A549 (cell line): ENCODE data around the gene RFESD. TPM values are rescaled to one million over a fixed set of nuclear protein-coding genes. Genes with fewer than 3 reads are reported as not detected.

ENCODE experiments used
- ATAC-seq, 2 experiments: fragments of 200-7000 bp in 1 of 2; fragments of >200 bp in 1 of 2; cut with Nextera tagmentation in 1 of 2; cut with Tn5 transposase in 1 of 2; 3 replicates each; pipeline versions ENCODE4 v1.8.0 to v1.9.1; 2018 to 2020; ENCODE audit warnings: mild to moderate bottlenecking in 1 of 2, moderate library complexity in 1 of 2
- CTCF ChIA-PET: fragments of 300-600 bp; sonication (Branson Sonifier 250); formaldehyde crosslinking; extraction: SDS; loops from one replicate; lab custom pipeline; 2021; ENCODE audit warnings: antibody characterized with exemption, inconsistent platforms; lab: Yijun Ruan, JAX
- POLR2A ChIA-PET: fragments of 350-600 bp; formaldehyde crosslinking; extraction: SDS; loops from one replicate; lab custom pipeline; 2021; ENCODE audit warnings: antibody characterized with exemption, inconsistent platforms; lab: Yijun Ruan, JAX
- DNase-seq, 2 experiments: peaks; one replicate each; pipeline versions ENCODE4 v3.0.0 to v3.0.0-alpha.2; 2011 to 2016; ENCODE audit warnings: low read depth in 1 of 2, low spot score in 1 of 2
- FAIRE-seq: peaks from 2 replicates; lab custom pipeline; 2011; peaks lifted over from hg19 to GRCh38; lab: Jason Lieb, UNC
- H3K27ac ChIP-seq, 2 experiments: fragments of >200 bp; sonication (Bioruptor Twin); formaldehyde crosslinking; 3 replicates each; pipeline ENCODE4 v1.5.1; 2016 to 2017
- H3K4me1 ChIP-seq: fragments of >200 bp; sonication (Bioruptor Twin); formaldehyde crosslinking; 3 replicates; pipeline ENCODE4 v1.6.1; 2016
- H3K4me2 ChIP-seq: fragments of >200 bp; sonication (Bioruptor Twin); formaldehyde crosslinking; 3 replicates; pipeline ENCODE4 v1.6.1; 2016
- H3K4me3 ChIP-seq: fragments of >200 bp; sonication (Bioruptor Twin); formaldehyde crosslinking; 3 replicates; pipeline ENCODE4 v1.5.1; 2016
- H3K9me3 ChIP-seq: fragments of >200 bp; sonication (Bioruptor Twin); formaldehyde crosslinking; 3 replicates; pipeline ENCODE4 v1.6.1; 2016
- CBX8 ChIP-seq: fragments of 200-600 bp; sonication (generic); IDR thresholded peaks from 2 replicates; pipeline ENCODE4 v1.6.1; 2016
- CEBPB ChIP-seq, 2 experiments: fragments of >200 bp in 1 of 2; sonication (Bioruptor Twin) in 1 of 2; formaldehyde crosslinking in 1 of 2; IDR thresholded peaks; 2 replicates each; pipeline ENCODE4 v1.6.1; 2012 to 2016
- EHMT2 ChIP-seq: fragments of 200-600 bp; sonication (generic); IDR thresholded peaks from 2 replicates; pipeline ENCODE4 v1.6.1; 2016; ENCODE audit warnings: antibody characterized with exemption, low read depth, mild to moderate bottlenecking, moderate library complexity
- FOSB ChIP-seq: fragments of 250-450 bp; sonication (Bioruptor Pico); IDR thresholded peaks from 2 replicates; pipeline ENCODE4 v1.5.0; 2020; ENCODE audit warnings: mild to moderate bottlenecking, moderate library complexity
- FOXS1 ChIP-seq: fragments of 250-450 bp; sonication (Bioruptor Pico); IDR thresholded peaks from 2 replicates; pipeline ENCODE4 v1.5.0; 2020; ENCODE audit warnings: mild to moderate bottlenecking, moderate library complexity
- HMGXB4 ChIP-seq: fragments of 250-450 bp; sonication (Bioruptor Pico); IDR thresholded peaks from 2 replicates; pipeline ENCODE4 v1.5.0; 2021; ENCODE audit warnings: mild to moderate bottlenecking, moderate library complexity, borderline replicate concordance
- HOXB13 ChIP-seq: fragments of 250-450 bp; sonication (Bioruptor Pico); IDR thresholded peaks from 2 replicates; pipeline ENCODE4 v1.5.0; 2020; ENCODE audit warnings: low read depth, mild to moderate bottlenecking, moderate library complexity
- JUNB ChIP-seq: fragments of >200 bp; sonication (Bioruptor Twin); formaldehyde crosslinking; IDR thresholded peaks from 2 replicates; pipeline ENCODE4 v1.6.1; 2016
- KDM5A ChIP-seq: fragments of 200-600 bp; sonication (generic); IDR thresholded peaks from 2 replicates; pipeline ENCODE4 v1.6.1; 2016; ENCODE audit warnings: antibody characterized with exemption, mild to moderate bottlenecking
- MAFK ChIP-seq: fragments of 450-650 bp; IDR thresholded peaks from 2 replicates; pipeline ENCODE4 v1.6.1; 2014; ENCODE audit not compliant: partially characterized antibody
- MYC ChIP-seq: IDR thresholded peaks from 2 replicates; pipeline ENCODE4 v1.6.1; 2012; ENCODE audit warnings: mild to moderate bottlenecking, inconsistent platforms, low read length, improper control_type of control experiment, borderline replicate concordance
- POLR2A ChIP-seq: IDR thresholded peaks from 2 replicates; pipeline ENCODE4 v1.6.1; 2012; ENCODE audit warnings: mild to moderate bottlenecking, low read length
- RAD21 ChIP-seq, 2 experiments: fragments of >200 bp in 1 of 2; sonication (Bioruptor Twin) in 1 of 2; formaldehyde crosslinking in 1 of 2; IDR thresholded peaks in 1 of 2; conservative IDR thresholded peaks in 1 of 2; 2 replicates in 1 of 2; 3 replicates in 1 of 2; pipeline ENCODE4 v1.6.1; 2012 to 2018; ENCODE audit warnings: inconsistent platforms in 1 of 2
- RARB ChIP-seq: fragments of 250-450 bp; sonication (Bioruptor Pico); IDR thresholded peaks from 2 replicates; pipeline ENCODE4 v1.8.0; 2021; ENCODE audit warnings: mild to moderate bottlenecking, moderate library complexity
- SMC3 ChIP-seq: fragments of >200 bp; sonication (Bioruptor Twin); formaldehyde crosslinking; IDR thresholded peaks from 3 replicates; pipeline ENCODE4 v1.6.1; 2018; ENCODE audit warnings: inconsistent platforms
- SREBF2 ChIP-seq: fragments of 450-650 bp; IDR thresholded peaks from 2 replicates; pipeline ENCODE4 v1.6.1; 2014; ENCODE audit warnings: mild to moderate bottlenecking, moderate library complexity
- TFCP2L1 ChIP-seq: fragments of 250-450 bp; sonication (Bioruptor Pico); IDR thresholded peaks from 2 replicates; pipeline ENCODE4 v1.5.0; 2021; ENCODE audit warnings: mild to moderate bottlenecking
- USF2 ChIP-seq: fragments of 450-650 bp; IDR thresholded peaks from 2 replicates; pipeline ENCODE4 v1.6.1; 2014; ENCODE audit warnings: antibody characterized with exemption
- WGBS: methylation state at CpG from one replicate; pipeline ENCODE4 v1.1.6; 2017; ENCODE audit errors: missing lambda C conversion rate; 5-methylcytosine and 5-hydroxymethylcytosine counted together
- polyA plus RNA-seq, 4 experiments: library from polyadenylated mRNA; depleted of rRNA in 3 of 4; stranded (reverse); fragments of >200 nt; fragmentation: RNase III in 1 of 4; extraction: RNeasy Plus Mini Kit Qiagen cat#74134 plus additional on column Dnase treatment in 1 of 4; gene quantifications; 2 replicates in 3 of 4; 3 replicates in 1 of 4; pipeline ENCODE4 v1.2.3, GENCODE V29; 2011 to 2017
- TF ChIP-seq, protein P1 (sequence below): IDR thresholded peaks from 2 replicates; pipeline ENCODE4 v1.6.1; 2012
- TF ChIP-seq, protein P2 (sequence below): IDR thresholded peaks from 2 replicates; pipeline ENCODE4 v1.6.1; 2012

Gene RFESD
- polyA plus RNA-seq, 2 of the 4 experiments (the other 2 are of a cell fraction) = 1.6 to 5.4 TPM

DNA sequence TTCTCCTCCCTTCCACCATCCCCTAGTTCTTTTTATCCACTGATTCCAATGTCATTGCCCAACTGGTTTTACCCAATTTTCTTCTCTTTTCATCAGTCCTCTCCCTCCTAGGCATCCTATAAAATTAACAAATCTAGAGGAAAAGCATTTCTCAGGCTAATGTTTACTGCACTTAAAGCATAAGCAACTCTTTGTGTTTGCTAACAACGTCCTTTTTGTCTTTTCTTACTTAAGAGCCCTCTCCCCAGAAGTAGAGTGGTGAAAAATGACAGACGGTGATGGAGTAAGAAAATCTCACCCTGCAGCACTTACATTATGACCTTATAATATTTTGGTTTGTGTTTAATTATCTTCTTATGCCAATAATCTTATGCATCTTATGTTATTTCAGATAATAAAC is 37.8 kb downstream of the RFESD start:
- ChIA-PET CTCF (no interaction called here), POLR2A (no interaction called here)
- no peak overlapping the region for H3K4me3 ChIP-seq
- no peak for DNase-seq
- H3K9me3 ChIP-seq = no peaks in the 10 kb centered on the region
- no peak for FAIRE-seq
- TF ChIP-seq HOXB13 (CRISPR knock-in tag) (no peak), RARB (CRISPR knock-in tag) (no peak), SMC3 (no peak), HMGXB4 (CRISPR knock-in tag) (no peak), CBX8 (no peak), FOXS1 (CRISPR knock-in tag) (no peak), USF2 (no peak)
- H3K27ac ChIP-seq = no peak overlapping the region
- no peak overlapping the region for H3K4me2 ChIP-seq
- ATAC-seq = no peak
- 39% methylated on average over 2 of the region's 2 CpGs for WGBS
- no peaks in the 10 kb centered on the region for H3K4me1 ChIP-seq

DNA sequence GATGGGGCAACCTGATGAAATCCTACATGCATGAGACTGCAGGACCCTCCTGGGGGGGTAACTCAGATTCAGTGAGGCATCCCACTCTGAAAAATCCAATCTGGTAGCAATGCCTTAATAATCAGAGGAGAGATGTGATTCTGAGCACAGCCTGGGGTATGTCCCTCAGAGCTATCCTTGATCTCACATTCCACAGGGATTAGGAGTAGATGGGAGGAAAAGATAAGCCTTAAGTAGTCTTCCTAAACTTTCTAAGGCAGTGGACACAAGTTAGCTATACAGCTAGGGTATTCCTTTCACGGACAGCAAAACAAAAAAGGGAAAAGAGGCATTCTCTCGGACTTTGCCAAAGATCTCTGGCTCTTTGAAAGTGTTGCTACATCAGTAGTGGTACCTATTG is 40.1 kb downstream of the RFESD start:
- FAIRE-seq (no peak), ATAC-seq (no peak), DNase-seq (no peak)
- ChIA-PET POLR2A (no interaction called here), CTCF (no interaction called here)
- Histone ChIP-seq H3K4me2 (no peak overlapping the region), H3K4me1 (no peaks in the 10 kb centered on the region), H3K27ac (no peak overlapping the region), H3K9me3 (no peaks in the 10 kb centered on the region), H3K4me3 (no peak overlapping the region)
- WGBS = 34% methylated on average over 2 of the region's 2 CpGs
- no peak for TF ChIP-seq RARB (CRISPR knock-in tag)
- no peak for TF ChIP-seq SREBF2
- no peak for TF ChIP-seq FOSB
- no peak for TF ChIP-seq MAFK
- TF ChIP-seq RAD21 (conservative IDR thresholded peaks at IDR 0.05 in 1 of 2, IDR thresholded peaks at IDR 0.05 in 1 of 2) = no peak
- TF ChIP-seq JUNB = no peak

GRCh38 chr5:95689680-95690079 is 43.1 kb downstream of the RFESD start:
- no peaks in the 10 kb centered on the region for H3K4me1 ChIP-seq
- DNase-seq = no peak
- ATAC-seq = no peak
- H3K4me3 ChIP-seq = no peak overlapping the region
- H3K27ac ChIP-seq = no peak overlapping the region
- CTCF ChIA-PET = interaction anchor here (1.1 kb wide), 1 partner anchor 8 kb away, joined by 3 read pairs; no protein-coding TSS in a partner anchor
- H3K9me3 ChIP-seq = no peaks in the 10 kb centered on the region
- H3K4me2 ChIP-seq = no peak overlapping the region
- TF ChIP-seq KDM5A (no peak), MYC (no peak), EHMT2 (no peak), POLR2A (no peak), CEBPB (IDR thresholded peaks at IDR 0.05) (no peak), TFCP2L1 (CRISPR knock-in tag) (no peak)
- TF ChIP-seq, protein P1, sequence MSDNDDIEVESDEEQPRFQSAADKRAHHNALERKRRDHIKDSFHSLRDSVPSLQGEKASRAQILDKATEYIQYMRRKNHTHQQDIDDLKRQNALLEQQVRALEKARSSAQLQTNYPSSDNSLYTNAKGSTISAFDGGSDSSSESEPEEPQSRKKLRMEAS = no peak
- TF ChIP-seq, protein P2, sequence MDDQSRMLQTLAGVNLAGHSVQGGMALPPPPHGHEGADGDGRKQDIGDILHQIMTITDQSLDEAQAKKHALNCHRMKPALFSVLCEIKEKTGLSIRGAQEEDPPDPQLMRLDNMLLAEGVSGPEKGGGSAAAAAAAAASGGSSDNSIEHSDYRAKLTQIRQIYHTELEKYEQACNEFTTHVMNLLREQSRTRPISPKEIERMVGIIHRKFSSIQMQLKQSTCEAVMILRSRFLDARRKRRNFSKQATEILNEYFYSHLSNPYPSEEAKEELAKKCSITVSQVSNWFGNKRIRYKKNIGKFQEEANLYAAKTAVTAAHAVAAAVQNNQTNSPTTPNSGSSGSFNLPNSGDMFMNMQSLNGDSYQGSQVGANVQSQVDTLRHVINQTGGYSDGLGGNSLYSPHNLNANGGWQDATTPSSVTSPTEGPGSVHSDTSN = no peak
- POLR2A ChIA-PET = no interaction called here
- no peak for FAIRE-seq
- WGBS = 18% methylated on average over 1 of the region's 1 CpG
